Esophagus muscularis mucosa (tissue), 4 donors: ENCODE results near the gene CAV1. TPM values are rescaled to one million over a fixed set of nuclear protein-coding genes. Genes with fewer than 3 reads are reported as not detected.

Source experiments
- DNase-seq: peaks from one replicate; pipeline ENCODE4 v3.0.0-alpha.2; 2017; ENCODE audit errors: extremely low spot score
- H3K27ac ChIP-seq, 4 donors: fragments of 200-600 bp; sonication (generic); replicated peaks in 1 of 4; 1 replicate in 3 of 4; 2 replicates in 1 of 4; pipeline ENCODE4 v1.5.1; 2016 to 2019; ENCODE audit warnings: mild to moderate bottlenecking in 1 of 4
- H3K27me3 ChIP-seq, 4 donors: fragments of 200-600 bp; sonication (generic); one replicate each; pipeline versions ENCODE4 v1.5.1 to v1.6.0; 2016 to 2019
- H3K36me3 ChIP-seq, 4 donors: fragments of 200-600 bp; sonication (generic); one replicate each; pipeline ENCODE4 v1.5.1; 2016 to 2019
- H3K4me1 ChIP-seq, 4 donors: fragments of 200-600 bp; sonication (generic); one replicate each; pipeline ENCODE4 v1.5.1; 2016 to 2019
- H3K4me3 ChIP-seq, 4 donors: fragments of 200-600 bp; sonication (generic); 1 replicate in 2 of 4; 2 replicates in 2 of 4; pipeline ENCODE4 v1.5.1; 2016 to 2019; ENCODE audit warnings: mild to moderate bottlenecking in 4 of 4, moderate library complexity in 1 of 4
- H3K9me3 ChIP-seq, 4 donors: fragments of 200-600 bp; sonication (generic); 1 replicate in 3 of 4; 2 replicates in 1 of 4; pipeline ENCODE4 v1.5.1; 2016 to 2019
- EP300 ChIP-seq: sonication (generic); formaldehyde crosslinking; IDR thresholded peaks from one replicate; pipeline ENCODE4 v1.6.1; 2017; ENCODE audit warnings: antibody characterized with exemption
- POLR2A ChIP-seq: fragments of 450-650 bp; IDR thresholded peaks from one replicate; pipeline ENCODE4 v1.6.1; 2017; ENCODE audit warnings: antibody characterized with exemption, moderate library complexity, mild to moderate bottlenecking, low read depth
- POLR2AphosphoS5 ChIP-seq, 2 donors: sonication (generic); formaldehyde crosslinking; IDR thresholded peaks; one replicate each; pipeline ENCODE4 v1.6.1; 2017; ENCODE audit warnings: antibody characterized with exemption in 2 of 2
- WGBS: methylation state at CpG from one replicate; pipeline ENCODE4 v1.1.5; 2018; 5-methylcytosine and 5-hydroxymethylcytosine counted together
- intact Hi-C: fragments of 100-400 bp; cut with DNase I; formaldehyde crosslinking; loops from one replicate; pipeline ENCODE4 v1.15.1; 2023
- total RNA-seq, 4 donors: library from RNA; depleted of rRNA; stranded (reverse); fragments of >200 nt; gene quantifications; one replicate each; pipeline versions ENCODE4 v1.1.0 to v1.2.1, GENCODE V29; 2016
- TF ChIP-seq, protein P1 (sequence below), 3 experiments: fragments of 200-600 bp in 2 of 3; fragments of 450-650 bp in 1 of 3; sonication (generic) in 2 of 3; IDR thresholded peaks; one replicate each; pipeline ENCODE4 v1.5.1; 2017 to 2019; ENCODE audit warnings: antibody characterized with exemption in 3 of 3, mild to moderate bottlenecking in 2 of 3, moderate library complexity in 1 of 3

The CAV1 gene
- total RNA-seq, 4 donors from 2014 or later = 434 to 638 (median 591) TPM

DNA sequence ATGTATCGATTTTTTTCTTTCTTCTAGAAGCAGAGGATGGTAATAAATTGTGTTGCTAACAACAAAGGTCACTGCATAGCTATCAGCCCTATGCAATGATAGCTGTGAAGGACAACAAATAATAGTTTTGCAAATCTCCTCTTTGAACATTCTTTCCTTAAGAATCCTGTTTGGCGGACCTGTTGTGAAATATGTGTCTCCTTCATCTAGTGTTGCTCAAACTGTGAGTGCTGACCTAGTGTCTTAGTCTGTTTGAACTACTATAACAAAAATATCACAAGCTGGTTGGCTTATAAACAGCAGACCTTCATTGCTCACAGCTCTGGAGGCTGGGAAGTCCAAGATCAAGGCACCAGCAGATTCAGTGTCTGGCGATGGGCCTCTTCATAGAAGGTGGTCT lies 53.7 kb downstream of the CAV1 start:
- WGBS = 96% methylated on average over 3 of the region's 3 CpGs
- no peak for TF ChIP-seq POLR2AphosphoS5 (IDR thresholded peaks at IDR 0.05)
- no peak for TF ChIP-seq POLR2A

DNA sequence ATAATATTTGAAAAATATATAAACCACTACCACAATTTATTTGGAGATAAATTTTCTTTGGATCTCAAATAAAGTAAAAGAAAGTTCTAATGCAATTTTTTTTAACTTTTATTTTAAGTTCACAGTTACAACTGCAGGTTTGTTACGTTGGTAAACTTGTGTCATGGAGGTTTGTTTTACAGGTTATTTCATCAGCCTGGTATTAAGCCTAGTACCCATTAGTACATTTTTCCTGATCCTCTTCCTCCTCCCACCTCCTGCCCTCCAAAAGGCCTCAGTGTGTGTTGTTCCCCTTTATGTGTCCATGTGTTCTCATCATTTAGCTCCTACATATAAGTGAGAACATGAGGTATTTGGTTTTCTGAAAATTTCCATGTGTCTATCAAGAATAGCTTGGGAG lies 54.5 kb downstream of the CAV1 start:
- H3K4me1 ChIP-seq = peaks cover 25 to 43% (median 37%) of the 10 kb centered on the region in 4 donors
- TF ChIP-seq, protein P1, sequence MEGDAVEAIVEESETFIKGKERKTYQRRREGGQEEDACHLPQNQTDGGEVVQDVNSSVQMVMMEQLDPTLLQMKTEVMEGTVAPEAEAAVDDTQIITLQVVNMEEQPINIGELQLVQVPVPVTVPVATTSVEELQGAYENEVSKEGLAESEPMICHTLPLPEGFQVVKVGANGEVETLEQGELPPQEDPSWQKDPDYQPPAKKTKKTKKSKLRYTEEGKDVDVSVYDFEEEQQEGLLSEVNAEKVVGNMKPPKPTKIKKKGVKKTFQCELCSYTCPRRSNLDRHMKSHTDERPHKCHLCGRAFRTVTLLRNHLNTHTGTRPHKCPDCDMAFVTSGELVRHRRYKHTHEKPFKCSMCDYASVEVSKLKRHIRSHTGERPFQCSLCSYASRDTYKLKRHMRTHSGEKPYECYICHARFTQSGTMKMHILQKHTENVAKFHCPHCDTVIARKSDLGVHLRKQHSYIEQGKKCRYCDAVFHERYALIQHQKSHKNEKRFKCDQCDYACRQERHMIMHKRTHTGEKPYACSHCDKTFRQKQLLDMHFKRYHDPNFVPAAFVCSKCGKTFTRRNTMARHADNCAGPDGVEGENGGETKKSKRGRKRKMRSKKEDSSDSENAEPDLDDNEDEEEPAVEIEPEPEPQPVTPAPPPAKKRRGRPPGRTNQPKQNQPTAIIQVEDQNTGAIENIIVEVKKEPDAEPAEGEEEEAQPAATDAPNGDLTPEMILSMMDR (IDR thresholded peaks at IDR 0.05) = no peak
- TF ChIP-seq POLR2A (no peak), EP300 (no peak), POLR2AphosphoS5 (IDR thresholded peaks at IDR 0.05) (no peak)
- intact Hi-C loops = no loop called here

More for the DNA sequence above, 53.7 kb downstream of the CAV1 start:
- DNase-seq = no peak
- Histone ChIP-seq H3K27me3 (no peaks in the 10 kb centered on the region), H3K36me3 (no peaks in the 10 kb centered on the region), H3K4me3 (no peak overlapping the region), H3K27ac (no peak overlapping the region), H3K4me1 (peaks cover 24 to 42% (median 37%) of the 10 kb centered on the region in 4 donors), H3K9me3 (no peaks in the 10 kb centered on the region)
- intact Hi-C loops = no loop called here

DNA sequence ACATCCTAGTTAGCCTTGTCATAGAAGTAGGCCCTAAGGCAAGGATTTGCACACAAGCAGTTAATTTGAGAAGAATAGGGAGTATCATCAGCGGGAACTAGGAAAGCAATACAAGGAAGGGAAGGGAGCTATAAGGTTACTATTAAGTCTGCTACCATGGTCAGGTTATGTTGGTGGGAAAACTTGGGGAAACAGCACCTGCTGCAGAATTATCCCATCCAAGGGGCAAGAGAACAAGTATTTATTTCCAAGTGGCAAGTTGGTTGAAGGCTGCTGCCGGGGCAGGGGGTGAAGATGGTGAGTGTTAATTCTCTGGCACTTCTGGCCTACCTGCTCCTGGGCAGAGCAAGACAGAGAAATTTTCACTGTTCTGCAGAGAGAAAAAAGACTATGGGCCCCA lies 55.0 kb downstream of the CAV1 start:
- Histone ChIP-seq H3K9me3 (no peaks in the 10 kb centered on the region), H3K27ac (no peak overlapping the region), H3K27me3 (no peaks in the 10 kb centered on the region), H3K4me3 (no peak overlapping the region), H3K36me3 (no peaks in the 10 kb centered on the region), H3K4me1 (peaks cover 24 to 41% (median 35%) of the 10 kb centered on the region in 4 donors)
- TF ChIP-seq EP300 (no peak), POLR2A (no peak), POLR2AphosphoS5 (IDR thresholded peaks at IDR 0.05) (no peak)
- TF ChIP-seq, protein P1 (IDR thresholded peaks at IDR 0.05) = no peak
- whole genome bisulfite sequencing = 96% methylated on average over 2 of the region's 2 CpGs
- no peak for DNase-seq
- intact Hi-C loops = loop anchor here (10.0 kb wide), 1 partner anchor 145 kb away; no protein-coding TSS in a partner anchor

More for the DNA sequence above, 54.5 kb downstream of the CAV1 start:
- no peaks in the 10 kb centered on the region for H3K27me3 ChIP-seq
- H3K27ac ChIP-seq = no peak overlapping the region
- no peak overlapping the region for H3K4me3 ChIP-seq
- no peak for DNase-seq
- H3K9me3 ChIP-seq = no peaks in the 10 kb centered on the region
- WGBS = 90% methylated on average over 1 of the region's 1 CpG
- H3K36me3 ChIP-seq = no peaks in the 10 kb centered on the region

DNA sequence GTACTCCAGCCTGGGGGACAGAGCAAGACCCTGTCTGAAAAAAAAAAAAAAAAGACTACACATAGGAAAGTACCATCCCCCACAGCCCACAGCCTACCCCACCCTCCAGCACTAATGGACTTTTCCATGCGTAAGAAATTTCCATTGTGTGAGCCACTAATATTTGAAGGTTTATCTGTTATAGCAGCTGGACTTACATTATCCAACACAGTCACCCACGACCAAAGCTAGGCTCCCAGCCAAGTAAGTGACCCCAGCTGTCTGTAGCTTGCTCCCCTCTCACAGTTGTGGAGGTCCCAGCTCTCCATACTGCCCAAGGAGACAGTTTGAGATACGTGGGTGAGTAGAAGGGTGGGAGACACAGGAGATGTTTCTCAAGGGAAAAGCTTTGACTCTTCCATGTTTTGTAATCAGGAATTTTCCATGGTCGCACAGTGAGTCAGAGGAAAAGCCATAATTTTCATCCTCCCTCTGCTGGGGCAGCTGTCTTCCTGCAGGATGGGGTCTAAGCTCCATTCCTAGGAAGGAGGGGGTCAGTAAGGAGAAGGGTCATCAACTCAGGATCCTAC lies 57.4 kb downstream of the CAV1 start:
- peak overlapping the region in 3 of 4 donors; percentile 6 to 27 (median 24) for H3K27ac ChIP-seq

DNA sequence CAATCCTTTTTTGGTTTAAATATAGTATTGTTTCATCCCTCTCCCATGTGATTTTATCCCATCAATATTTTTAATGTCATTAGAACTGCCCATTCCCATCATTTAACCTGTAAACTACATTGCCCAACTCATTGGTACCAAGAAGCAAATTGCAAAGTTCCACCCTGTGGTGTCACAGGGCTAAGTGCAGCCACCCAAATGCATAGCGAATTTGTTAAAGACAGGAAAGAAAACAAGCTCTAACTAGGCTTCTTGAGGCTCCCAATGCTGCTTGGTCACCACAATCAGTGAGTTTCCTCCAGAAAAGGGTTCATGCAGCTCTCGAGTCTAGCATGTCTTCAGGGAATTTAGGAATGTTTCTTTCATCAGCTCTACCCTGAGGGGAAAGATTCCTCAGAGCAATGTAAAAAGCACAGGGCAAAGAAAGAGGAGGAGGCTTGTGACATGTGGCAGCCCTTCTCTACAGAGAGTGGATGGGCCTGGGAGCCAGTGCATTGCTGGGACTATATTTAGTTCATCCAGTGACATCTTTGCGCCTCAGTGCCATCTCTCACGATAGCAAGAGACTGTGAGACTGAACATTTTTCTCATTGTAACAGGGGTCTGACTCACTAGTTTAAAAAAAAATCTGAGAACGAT lies 58.1 kb downstream of the CAV1 start:
- peak; percentile 10 to 13 for TF ChIP-seq POLR2AphosphoS5 (IDR thresholded peaks at IDR 0.05)
- no peak for TF ChIP-seq EP300

More for the DNA sequence above, 57.4 kb downstream of the CAV1 start:
- no peak for TF ChIP-seq POLR2AphosphoS5 (IDR thresholded peaks at IDR 0.05)
- no peak for TF ChIP-seq EP300
- TF ChIP-seq POLR2A = no peak
- TF ChIP-seq, protein P1 (IDR thresholded peaks at IDR 0.05) = peak in 1 of 3 experiments; percentile 16
- DNase-seq = no peak
- Histone ChIP-seq H3K9me3 (no peaks in the 10 kb centered on the region), H3K4me1 (peaks cover 17 to 31% (median 25%) of the 10 kb centered on the region in 4 donors), H3K36me3 (no peaks in the 10 kb centered on the region), H3K27me3 (no peaks in the 10 kb centered on the region), H3K4me3 (no peak overlapping the region)
- intact Hi-C loops = loop anchor here (10.0 kb wide), 1 partner anchor 147 kb away; no protein-coding TSS in a partner anchor
- WGBS = 76% methylated on average over 4 of the region's 4 CpGs

More for the DNA sequence above, 58.1 kb downstream of the CAV1 start:
- WGBS = 63% methylated on average over 5 of the region's 5 CpGs
- H3K9me3 ChIP-seq = no peaks in the 10 kb centered on the region
- no peak for DNase-seq
- peaks cover 10 to 26% (median 20%) of the 10 kb centered on the region in 4 donors for H3K4me1 ChIP-seq
- H3K27me3 ChIP-seq = no peaks in the 10 kb centered on the region
- H3K4me3 ChIP-seq = no peak overlapping the region
- H3K27ac ChIP-seq = peak overlapping the region in 3 of 4 donors; percentile 17 to 27 (median 25)
- no peaks in the 10 kb centered on the region for H3K36me3 ChIP-seq
- intact Hi-C loops = loop anchor here (10.0 kb wide), 1 partner anchor 148 kb away; no protein-coding TSS in a partner anchor
